Effector memory CD8-positive, alpha-beta T cell (primary cell): ENCODE results near the gene SSH2.
"Not testable (repeated sequence)": the region's sequence is repeated elsewhere in the genome, so short reads cannot be mapped to it uniquely, and the experiment has no call there.

ENCODE experiments used
- ATAC-seq: fragments of 150-1000 bp; cut with Tn5 transposase; replicated peaks from 2 replicates; pipeline ENCODE4 v1.10.0; 2021; ENCODE audit warnings: mild to moderate bottlenecking, moderate library complexity
- DNase-seq, 3 experiments: peaks; one replicate each; pipeline ENCODE4 v3.0.0; 2021
- H3K27ac Mint-ChIP-seq, 2 donors: one replicate each; pipeline ENCODE4 v1.8.0; 2022; ENCODE audit warnings: mild to moderate bottlenecking in 2 of 2, mixed read lengths in 2 of 2, moderate library complexity in 2 of 2
- H3K27me3 Mint-ChIP-seq, 2 donors: one replicate each; pipeline ENCODE4 v1.8.0; 2022; ENCODE audit warnings: mixed read lengths in 2 of 2
- H3K36me3 Mint-ChIP-seq: one replicate; pipeline ENCODE4 v1.8.0; 2022; ENCODE audit warnings: mild to moderate bottlenecking, moderate library complexity, mixed read lengths; ENCODE audit not compliant: insufficient read depth
- H3K4me1 Mint-ChIP-seq, 2 donors: one replicate each; pipeline ENCODE4 v1.8.0; 2022; ENCODE audit warnings: low read depth in 2 of 2, mixed read lengths in 2 of 2
- H3K4me3 Mint-ChIP-seq, 2 donors: one replicate each; pipeline ENCODE4 v1.8.0; 2022; ENCODE audit warnings: mild to moderate bottlenecking in 2 of 2, mixed read lengths in 2 of 2, moderate library complexity in 2 of 2
- H3K9me3 Mint-ChIP-seq, 2 donors: one replicate each; pipeline ENCODE4 v1.8.0; 2022; ENCODE audit warnings: mixed read lengths in 2 of 2

The SSH2 gene

DNA sequence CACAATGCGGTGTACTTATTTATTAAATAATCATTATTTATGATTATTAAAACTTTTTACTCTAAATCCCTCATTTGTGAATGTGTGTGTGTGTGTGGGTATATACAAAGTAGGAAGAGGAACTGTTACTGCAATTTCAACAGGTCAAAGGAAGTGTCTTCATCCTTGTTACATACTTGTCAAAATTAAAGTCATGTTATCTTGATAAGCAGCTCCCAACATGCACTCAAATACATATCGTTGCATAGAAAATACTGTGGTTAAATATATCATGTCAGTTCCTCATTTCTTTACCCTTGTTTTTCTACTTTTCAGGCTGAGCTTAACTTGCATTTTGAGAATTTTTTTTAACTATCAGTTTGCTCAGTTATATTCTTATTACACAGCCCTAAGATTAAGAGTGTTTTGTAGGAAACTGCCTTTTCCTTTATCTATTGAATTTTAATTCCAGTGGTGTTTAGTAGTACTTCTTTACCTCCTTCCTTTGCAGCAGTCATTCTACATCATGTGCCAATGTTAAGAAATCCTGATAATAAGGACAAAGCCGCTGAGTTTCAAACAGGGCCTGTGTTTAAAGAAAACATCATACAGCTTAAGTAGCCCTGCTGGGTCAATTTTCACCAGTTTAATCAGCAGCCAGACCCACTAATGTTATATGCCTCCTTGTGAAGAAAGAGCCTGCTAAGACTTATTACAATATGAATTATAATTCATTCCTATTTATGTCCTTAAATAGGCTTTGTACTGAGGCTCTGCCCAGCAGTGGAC is 18.6 kb upstream of the SSH2 start:
- H3K27me3 Mint-ChIP-seq, result peaks cover 0 to 7% of the 10 kb centered on the region in 2 donors
- H3K9me3 Mint-ChIP-seq, result peaks cover 0 to 1% of the 10 kb centered on the region in 2 donors
- no peak overlapping the region for H3K4me3 Mint-ChIP-seq
- no peak for DNase-seq
- no peaks in the 10 kb centered on the region for H3K4me1 Mint-ChIP-seq
- peak; percentile 17 for ATAC-seq
- H3K36me3 Mint-ChIP-seq, result no peaks in the 10 kb centered on the region
- H3K27ac Mint-ChIP-seq, result no peak overlapping the region

DNA sequence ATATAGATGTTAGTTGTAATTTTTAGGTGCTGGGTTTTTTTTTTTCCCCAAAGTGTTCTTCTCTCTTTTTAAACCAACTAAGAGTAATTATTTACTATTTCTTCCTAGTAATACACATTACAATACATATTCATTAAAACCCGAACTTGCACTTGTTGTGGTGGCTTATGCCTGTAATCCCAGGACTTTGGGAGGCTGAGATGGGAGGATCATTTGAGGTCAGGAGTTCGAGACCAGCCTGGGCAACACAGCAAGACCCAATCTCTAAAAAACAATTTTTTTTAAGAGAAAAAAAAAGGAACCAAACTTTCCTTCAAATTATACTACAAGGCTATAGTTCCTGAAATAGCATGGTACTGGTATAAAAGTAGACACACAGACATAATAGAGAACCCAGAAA is 15.3 kb upstream of the SSH2 start:
- Mint-ChIP-seq H3K36me3 (no peaks in the 10 kb centered on the region), H3K4me1 (no peaks in the 10 kb centered on the region), H3K27me3 (peaks cover 0 to 7% of the 10 kb centered on the region in 2 donors), H3K27ac (no peak overlapping the region), H3K9me3 (no peaks in the 10 kb centered on the region), H3K4me3 (no peak overlapping the region)
- ATAC-seq (no peak), DNase-seq (no peak)

DNA sequence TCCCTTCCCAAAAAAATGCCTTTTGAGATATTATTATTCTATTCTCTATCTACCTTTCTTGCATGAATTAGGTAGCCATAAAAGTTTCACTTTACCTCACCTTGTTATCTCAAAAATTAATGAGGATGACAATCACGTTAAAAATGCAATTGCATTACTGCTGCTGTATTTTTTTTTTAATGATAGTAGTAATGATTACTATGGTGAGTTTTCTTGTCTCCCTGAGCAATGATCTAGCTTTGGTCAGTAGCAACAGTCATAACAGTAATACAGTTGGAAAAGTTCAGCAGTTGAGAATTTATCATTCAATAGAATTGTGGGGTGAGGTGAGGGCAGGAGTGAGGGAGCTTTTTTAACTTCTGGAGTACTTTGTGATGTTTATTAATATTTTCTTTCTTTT is 11.3 kb upstream of the SSH2 start, which contains the start of gene EFCAB5:
EFCAB5 (plus strand) TSS at position 301 of the 400 bp plus-strand sequence. CDS start 163 bp downstream, outside the sequence.
- H3K4me1 Mint-ChIP-seq, result no peaks in the 10 kb centered on the region
- H3K27me3 Mint-ChIP-seq, result peaks cover under 1 to 12% of the 10 kb centered on the region in 2 donors
- H3K27ac Mint-ChIP-seq, result no peak within 1 kb of the TSS
- no peaks in the 10 kb centered on the region for H3K36me3 Mint-ChIP-seq
- no peak for ATAC-seq
- no peak for DNase-seq
- H3K4me3 Mint-ChIP-seq, result no peak within 1 kb of the TSS
- no peaks in the 10 kb centered on the region for H3K9me3 Mint-ChIP-seq

DNA sequence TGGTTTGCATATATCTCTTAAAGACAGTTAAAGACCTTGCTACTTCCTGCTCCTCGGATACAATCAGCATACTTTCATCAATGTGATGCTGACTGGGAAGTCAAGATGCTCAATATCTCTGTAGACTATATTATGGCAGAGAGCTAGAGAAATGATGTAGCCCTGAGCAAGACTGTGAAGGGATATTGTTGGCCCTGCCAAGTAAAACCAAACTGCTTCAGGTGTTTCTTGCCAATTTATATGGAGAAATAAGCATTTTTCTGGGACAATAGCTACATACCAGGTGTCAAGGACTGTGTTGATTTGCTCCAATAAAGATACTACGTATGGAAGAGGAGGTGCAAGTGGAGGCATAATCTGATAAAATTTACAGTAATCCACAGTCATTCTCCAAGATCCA is 6.7 kb upstream of the SSH2 start:
- H3K27me3 Mint-ChIP-seq, result peaks cover 5 to 10% of the 10 kb centered on the region in 2 donors
- H3K36me3 Mint-ChIP-seq, result peaks cover 5% of the 10 kb centered on the region
- H3K4me3 Mint-ChIP-seq, result no peak overlapping the region
- no peak overlapping the region for H3K27ac Mint-ChIP-seq
- ATAC-seq, result no peak
- no peaks in the 10 kb centered on the region for H3K4me1 Mint-ChIP-seq
- H3K9me3 Mint-ChIP-seq, result no peaks in the 10 kb centered on the region
- DNase-seq, result no peak

DNA sequence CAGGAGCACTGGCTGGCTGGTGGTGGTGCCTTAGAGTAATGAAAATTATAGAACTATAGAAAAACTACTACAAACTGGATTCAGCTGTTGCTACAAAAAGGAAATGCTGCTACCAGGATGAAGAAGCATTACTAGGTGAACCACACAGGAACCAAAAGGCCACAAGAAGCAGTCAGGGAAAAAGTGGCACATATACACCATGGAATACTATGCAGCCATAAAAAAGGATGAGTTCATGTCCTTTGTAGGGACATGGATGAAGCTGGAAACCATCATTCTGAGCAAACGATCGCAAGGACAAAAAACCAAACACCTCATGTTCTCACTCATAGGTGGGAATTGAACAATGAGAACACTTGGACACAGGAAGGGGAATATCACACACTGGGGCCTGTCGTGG is 5.9 kb upstream of the SSH2 start:
- not testable (repeated sequence) for H3K27ac Mint-ChIP-seq, H3K27me3 Mint-ChIP-seq, H3K9me3 Mint-ChIP-seq

DNA sequence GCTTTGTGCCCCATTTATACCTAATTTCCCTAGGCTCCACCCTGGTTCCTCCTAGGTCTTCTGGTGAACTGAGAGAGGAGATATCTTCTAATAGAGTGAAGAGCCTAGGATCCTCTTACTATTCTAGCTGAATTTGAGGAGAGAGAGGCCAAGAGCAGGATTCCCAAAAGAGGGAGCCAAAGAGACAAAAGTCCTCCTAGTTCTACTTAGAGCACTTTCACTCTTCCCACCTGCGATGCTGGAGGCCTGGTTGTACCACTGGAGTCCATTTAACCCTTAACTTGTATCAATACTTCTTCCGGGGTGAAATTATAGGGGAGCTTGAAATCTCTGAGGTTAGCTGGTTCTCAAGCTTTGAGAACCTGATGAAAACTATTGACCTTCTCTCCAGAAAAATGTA is 3.4 kb upstream of the SSH2 start:
- no peak overlapping the region for H3K4me3 Mint-ChIP-seq
- H3K27me3 Mint-ChIP-seq, result peaks cover 5 to 10% of the 10 kb centered on the region in 2 donors
- no peaks in the 10 kb centered on the region for H3K9me3 Mint-ChIP-seq
- ATAC-seq (no peak), DNase-seq (no peak)
- H3K36me3 Mint-ChIP-seq, result peaks cover 5% of the 10 kb centered on the region
- peaks cover 9 to 10% of the 10 kb centered on the region in 2 donors for H3K4me1 Mint-ChIP-seq
- H3K27ac Mint-ChIP-seq, result no peak overlapping the region

More for the DNA sequence above, 5.9 kb upstream of the SSH2 start:
- not testable (repeated sequence) for ATAC-seq, H3K4me3 Mint-ChIP-seq, H3K36me3 Mint-ChIP-seq, DNase-seq, H3K4me1 Mint-ChIP-seq

DNA sequence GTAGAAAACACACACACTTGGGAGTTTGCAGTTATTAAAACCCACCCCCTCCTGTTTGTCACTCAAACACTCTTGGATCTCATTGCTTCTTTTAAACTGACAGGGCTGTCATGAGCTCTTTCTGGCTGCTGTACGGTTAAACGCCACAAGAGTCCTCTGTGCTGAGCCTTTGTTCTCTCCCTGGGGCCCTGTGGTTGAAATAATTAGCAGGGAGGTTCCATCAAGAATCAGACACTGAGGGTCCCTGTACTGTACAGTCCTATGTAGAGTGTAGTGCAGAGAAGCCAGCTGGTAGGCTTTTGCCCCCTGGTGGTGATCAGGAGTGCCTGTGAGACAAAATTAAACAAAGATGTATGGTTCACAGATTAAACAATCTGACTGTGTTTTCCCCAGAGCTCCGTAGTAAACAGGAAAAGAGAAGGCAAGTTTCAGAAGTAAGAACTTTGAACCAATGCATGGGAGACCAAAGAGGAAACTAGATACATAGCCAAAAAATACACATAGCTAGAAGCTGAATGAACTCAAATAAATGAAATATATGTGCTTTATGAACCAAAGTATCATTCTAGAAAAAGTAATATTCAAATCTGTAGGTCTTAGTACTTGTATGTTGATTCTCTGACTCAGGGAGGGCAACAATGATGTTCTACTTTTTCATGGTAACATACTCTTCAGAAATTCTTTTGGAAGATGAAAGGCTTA is 1.4 kb upstream of the SSH2 start:
- peaks cover 17 to 27% of the 10 kb centered on the region in 2 donors for H3K4me1 Mint-ChIP-seq
- DNase-seq, result peak; percentile 57 to 64 (median 60)

DNA sequence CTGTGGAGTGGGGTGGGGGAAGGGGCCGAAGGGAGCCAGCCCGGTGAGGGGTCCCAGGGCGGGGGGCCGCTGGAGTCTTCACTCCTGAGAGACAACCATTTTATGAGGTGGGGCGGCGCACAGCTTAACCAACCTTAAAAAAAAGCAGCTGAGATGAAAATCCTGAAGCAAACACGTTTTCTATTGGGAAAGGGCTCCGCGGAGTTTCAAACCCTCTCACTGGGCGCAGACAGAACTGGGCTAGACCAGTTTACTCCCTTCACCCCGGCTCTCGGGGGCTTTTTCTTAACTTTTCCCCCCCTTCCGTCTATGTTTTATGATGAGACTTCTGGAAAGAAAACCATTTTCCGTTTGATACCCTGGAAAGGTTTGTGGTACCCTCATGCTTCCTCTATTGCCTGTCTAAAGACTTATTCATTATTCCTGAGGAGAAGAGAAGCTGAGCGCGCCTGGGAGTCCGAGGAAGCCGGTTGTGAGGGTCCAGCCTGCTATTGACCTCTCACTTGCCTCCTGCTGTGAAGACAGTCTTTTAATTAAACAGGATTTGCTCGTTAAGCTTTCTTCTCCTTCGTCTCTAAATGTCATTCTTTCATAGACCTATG is 482 bp upstream of the SSH2 start:
- no peak for DNase-seq
- H3K9me3 Mint-ChIP-seq, result no peaks in the 10 kb centered on the region
- no peak overlapping the region for H3K4me3 Mint-ChIP-seq
- peaks cover 19 to 32% of the 10 kb centered on the region in 2 donors for H3K4me1 Mint-ChIP-seq
- ATAC-seq, result peak; percentile 31
- H3K36me3 Mint-ChIP-seq, result peaks cover 5% of the 10 kb centered on the region
- no peak overlapping the region for H3K27ac Mint-ChIP-seq
- peaks cover 0 to under 1% of the 10 kb centered on the region in 2 donors for H3K27me3 Mint-ChIP-seq

More for the DNA sequence above, 1.4 kb upstream of the SSH2 start:
- ATAC-seq, result peak; percentile 66
- Mint-ChIP-seq H3K9me3 (no peaks in the 10 kb centered on the region), H3K27ac (no peak overlapping the region), H3K36me3 (peaks cover 5% of the 10 kb centered on the region), H3K27me3 (peaks cover 0 to 9% of the 10 kb centered on the region in 2 donors), H3K4me3 (no peak overlapping the region)

DNA sequence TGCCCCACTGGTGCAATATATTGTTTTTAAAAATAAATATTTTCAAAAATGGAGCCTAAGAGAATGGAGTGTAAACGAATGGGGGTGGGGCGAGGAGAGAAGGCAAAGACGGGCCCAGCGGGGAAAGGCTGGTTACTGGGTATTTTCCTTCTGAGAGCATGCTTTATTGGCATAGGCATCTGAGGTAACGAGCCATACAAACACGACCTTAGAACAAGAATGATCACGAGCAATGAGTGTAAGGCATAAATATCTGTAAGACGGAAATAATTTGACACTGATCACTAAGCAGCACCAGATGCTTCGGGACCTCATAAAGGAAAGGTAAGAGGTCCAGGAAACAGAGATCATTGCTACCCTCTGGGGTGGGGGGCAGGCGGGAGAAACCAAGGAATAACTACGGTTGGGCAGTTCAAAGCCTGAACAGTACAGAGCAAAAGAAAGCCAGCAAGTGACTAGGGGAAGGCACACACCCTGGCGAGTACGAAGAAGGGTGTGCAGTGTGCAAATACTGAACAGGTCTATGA is 959 bp downstream of the SSH2 start:
- Mint-ChIP-seq H3K27ac (no peak overlapping the region), H3K27me3 (no peaks in the 10 kb centered on the region), H3K4me3 (no peak overlapping the region), H3K4me1 (peaks cover 19 to 32% of the 10 kb centered on the region in 2 donors), H3K36me3 (peaks cover 5% of the 10 kb centered on the region), H3K9me3 (no peaks in the 10 kb centered on the region)
- no peak for DNase-seq
- no peak for ATAC-seq

DNA sequence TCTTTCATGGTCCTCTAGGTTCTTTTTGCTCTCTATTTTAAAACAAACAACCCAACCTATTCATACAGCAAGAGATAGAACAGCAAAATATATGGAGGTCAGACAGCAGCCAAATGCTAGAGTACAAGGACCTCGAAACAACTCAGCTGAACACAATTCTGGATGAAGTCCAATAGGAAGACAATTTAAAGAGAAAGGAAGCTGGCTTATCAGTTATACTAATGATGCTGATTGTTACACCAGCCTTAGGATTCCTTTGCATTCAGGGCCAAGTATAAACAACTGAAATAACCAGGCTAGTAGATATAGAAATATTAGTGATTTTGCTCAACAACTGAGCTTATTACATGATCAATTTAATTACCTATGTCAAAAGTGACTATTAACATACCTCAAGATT is 2.5 kb downstream of the SSH2 start:
- no peak overlapping the region for H3K27ac Mint-ChIP-seq
- no peaks in the 10 kb centered on the region for H3K27me3 Mint-ChIP-seq
- ATAC-seq (no peak), DNase-seq (no peak)
- H3K4me1 Mint-ChIP-seq, result peaks cover 19 to 32% of the 10 kb centered on the region in 2 donors
- H3K9me3 Mint-ChIP-seq, result no peaks in the 10 kb centered on the region
- H3K36me3 Mint-ChIP-seq, result peaks cover 4% of the 10 kb centered on the region
- peak overlapping the region in 1 of 2 donors; percentile 9 for H3K4me3 Mint-ChIP-seq

DNA sequence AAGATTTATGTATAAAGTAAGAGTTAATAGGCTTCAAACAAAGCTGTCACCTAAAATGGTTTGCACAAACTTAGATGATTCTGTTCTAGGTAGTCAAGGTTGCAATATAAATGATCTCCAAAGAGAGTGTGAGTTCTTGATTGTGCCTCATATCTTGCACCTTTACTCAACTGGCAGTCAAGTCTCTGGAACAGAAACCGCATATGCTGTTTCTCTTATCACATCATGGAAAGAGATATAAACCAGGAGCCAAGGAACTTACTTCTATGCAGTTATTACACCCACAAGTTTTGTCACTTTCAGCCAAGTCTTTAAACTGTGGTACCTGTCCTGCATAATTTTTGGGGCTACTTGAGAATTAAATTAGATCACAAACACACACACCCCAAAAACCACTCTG is 5.2 kb downstream of the SSH2 start:
- no peak for ATAC-seq
- Mint-ChIP-seq H3K9me3 (no peaks in the 10 kb centered on the region), H3K27ac (no peak overlapping the region)

DNA sequence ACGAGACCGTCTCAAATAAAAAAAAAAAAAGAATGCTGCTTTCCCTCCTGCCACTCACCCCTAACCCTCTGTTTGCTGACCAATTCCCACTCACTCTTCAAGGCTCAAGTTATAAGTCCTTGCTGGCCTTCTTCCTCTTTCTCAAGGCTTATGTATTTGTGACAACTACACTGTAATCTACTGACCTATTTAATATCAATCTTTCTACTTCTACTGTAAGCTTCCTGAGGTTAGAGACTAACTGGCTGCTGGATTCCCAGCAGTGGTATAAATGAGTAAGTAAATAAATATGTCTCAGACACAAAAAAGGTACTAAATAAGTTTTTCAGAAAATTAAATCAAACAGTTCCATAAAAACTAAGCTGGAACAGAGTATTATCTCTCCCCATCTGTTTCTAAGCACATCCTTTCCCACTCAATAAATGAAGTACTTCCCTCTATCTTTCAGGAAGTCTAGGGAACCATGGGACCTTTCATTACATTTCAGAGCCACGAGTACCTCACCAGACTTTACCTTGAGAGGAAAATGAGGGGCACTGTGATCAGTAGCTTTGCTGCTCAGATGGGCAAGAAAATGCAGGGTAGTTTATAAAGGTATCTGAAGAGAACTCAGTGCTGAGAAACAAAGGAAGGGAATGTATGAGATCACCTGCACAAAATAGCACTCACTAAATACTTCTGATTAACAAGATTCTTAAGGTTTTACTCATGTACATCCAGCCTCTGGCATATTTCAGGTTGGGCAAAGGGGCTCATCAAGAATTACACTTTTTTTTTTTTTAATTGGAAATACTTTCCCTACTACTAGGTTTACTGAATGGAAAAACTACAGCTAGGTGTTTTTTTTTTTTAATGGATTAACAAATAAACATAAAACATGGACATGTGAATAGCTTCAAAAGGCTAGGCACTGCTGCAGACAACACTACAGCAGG is 10.8 kb downstream of the SSH2 start:
- H3K27ac Mint-ChIP-seq, result peak overlapping the region in 1 of 2 donors; percentile 47
- peaks cover 12 to 21% of the 10 kb centered on the region in 2 donors for H3K4me1 Mint-ChIP-seq
- no peaks in the 10 kb centered on the region for H3K27me3 Mint-ChIP-seq
- H3K9me3 Mint-ChIP-seq, result no peaks in the 10 kb centered on the region
- no peaks in the 10 kb centered on the region for H3K36me3 Mint-ChIP-seq
- no peak for ATAC-seq
- no peak overlapping the region for H3K4me3 Mint-ChIP-seq
- DNase-seq, result no peak

More for the DNA sequence above, 5.2 kb downstream of the SSH2 start:
- DNase-seq, result no peak
- Mint-ChIP-seq H3K36me3 (no peaks in the 10 kb centered on the region), H3K4me3 (no peak overlapping the region), H3K4me1 (peaks cover 23 to 32% of the 10 kb centered on the region in 2 donors), H3K27me3 (no peaks in the 10 kb centered on the region)
